PC-9 (cell line): ENCODE data around the gene TAS2R38. TPM values are rescaled to one million over a fixed set of nuclear protein-coding genes. Genes with fewer than 3 reads are reported as not detected.

Source experiments
- BruUV-seq: library from RNA; stranded (reverse); fragments of 400-500 nt; replicated peaks from 2 replicates; lab custom pipeline; 2021; lab: Mats Ljungman, UMichigan
- CTCF ChIA-PET: fragments of 300-600 bp; sonication (Branson Sonifier 250); formaldehyde crosslinking; loops from one replicate; lab custom pipeline; 2022; ENCODE audit warnings: antibody characterized with exemption; lab: Charles Lee
- POLR2A ChIA-PET: fragments of 300-600 bp; sonication (Branson Sonifier 250); formaldehyde crosslinking; loops from one replicate; lab custom pipeline; 2022; ENCODE audit warnings: antibody characterized with exemption; ENCODE audit not compliant: unreplicated experiment; lab: Charles Lee
- DNase-seq, 2 experiments: peaks; one replicate each; pipeline versions ENCODE4 v3.0.0 to v3.0.0-alpha.2; 2015 to 2022; ENCODE audit warnings: mixed read lengths in 1 of 2
- H2AFZ ChIP-seq: fragments of 200-600 bp; sonication (generic); 2 replicates; pipeline ENCODE4 v1.8.1; 2017; ENCODE audit warnings: antibody characterized with exemption
- H3F3A ChIP-seq: fragments of 200-600 bp; sonication (generic); 2 replicates; pipeline ENCODE4 v1.8.1; 2017; ENCODE audit warnings: antibody characterized with exemption, mild to moderate bottlenecking, low read depth; ENCODE audit not compliant: insufficient read depth
- H3K27ac ChIP-seq: fragments of 200-600 bp; sonication (generic); 2 replicates; pipeline ENCODE4 v1.6.1; 2016; ENCODE audit warnings: mixed run types
- H3K27me3 ChIP-seq: fragments of 200-600 bp; sonication (generic); 2 replicates; pipeline ENCODE4 v1.6.1; 2016; ENCODE audit warnings: low read depth, mixed run types; ENCODE audit not compliant: insufficient read depth
- H3K36me3 ChIP-seq: fragments of 200-600 bp; sonication (generic); 2 replicates; pipeline ENCODE4 v1.6.1; 2016; ENCODE audit warnings: low read depth, mixed run types
- H3K4me1 ChIP-seq: fragments of 200-600 bp; sonication (generic); replicated peaks from 2 replicates; pipeline ENCODE4 v1.6.1; 2016; ENCODE audit warnings: mixed run types; ENCODE audit not compliant: insufficient read depth
- H3K4me2 ChIP-seq: fragments of 200-600 bp; sonication (generic); 2 replicates; pipeline ENCODE4 v1.6.1; 2017; ENCODE audit warnings: mixed run types
- H3K4me3 ChIP-seq: fragments of 200-600 bp; sonication (generic); 2 replicates; pipeline ENCODE4 v1.6.1; 2016; ENCODE audit warnings: mixed run types
- H3K79me2 ChIP-seq: fragments of 200-600 bp; sonication (generic); 2 replicates; pipeline ENCODE4 v1.6.1; 2017; ENCODE audit warnings: low read depth, mixed run types
- H3K9me2 ChIP-seq: fragments of 200-600 bp; sonication (generic); 2 replicates; pipeline ENCODE4 v1.8.1; 2017; ENCODE audit warnings: mild to moderate bottlenecking; ENCODE audit not compliant: insufficient read depth
- H3K9me3 ChIP-seq: fragments of 200-600 bp; sonication (generic); 2 replicates; pipeline ENCODE4 v1.8.1; 2016; ENCODE audit warnings: low read depth; ENCODE audit not compliant: insufficient read depth
- H4K20me1 ChIP-seq: fragments of 200-600 bp; sonication (generic); 2 replicates; pipeline ENCODE4 v1.8.1; 2017; ENCODE audit not compliant: insufficient read depth
- EZH2 ChIP-seq: fragments of 200-600 bp; sonication (generic); IDR thresholded peaks from 2 replicates; pipeline ENCODE4 v1.8.0; 2017; ENCODE audit warnings: antibody characterized with exemption, low read depth
- intact Hi-C: fragments of 100-400 bp; cut with micrococcal nuclease; formaldehyde crosslinking; loops from one replicate; pipeline ENCODE4 v1.10.0; 2022; ENCODE audit not compliant: unreplicated experiment
- total RNA-seq: library from RNA; stranded (reverse); gene quantifications from 2 replicates; pipeline ENCODE4 v1.2.3, GENCODE V29; 2021
- TF ChIP-seq, protein P1 (sequence below): fragments of 200-600 bp; sonication (generic); conservative IDR thresholded peaks from 2 replicates; pipeline ENCODE4 v1.6.1; 2017; ENCODE audit warnings: mixed run types, antibody characterized with exemption, mild to moderate bottlenecking, moderate library complexity

The TAS2R38 gene
- total RNA-seq, 1 experiment from 2014 or later, result not detected

DNA sequence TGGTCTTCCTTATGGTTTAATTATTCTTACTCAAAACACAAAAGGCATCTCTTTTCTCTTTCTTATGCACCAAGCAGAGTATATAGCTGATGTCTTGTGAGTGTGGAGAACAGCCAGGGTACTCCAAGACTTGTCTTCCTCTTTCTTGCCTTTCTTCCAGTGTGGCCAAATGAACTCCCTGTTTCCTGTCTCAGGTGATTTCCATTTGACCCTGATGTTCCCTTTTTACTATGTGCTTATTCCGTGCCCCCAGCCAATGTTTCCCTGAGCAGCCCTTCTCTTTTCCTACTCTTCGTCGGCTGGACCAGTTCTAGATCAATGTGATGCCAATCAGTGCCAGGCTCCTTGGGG lies 44.8 kb downstream of the TAS2R38 start:
- no TSS peak for BruUV-seq
- Histone ChIP-seq H3K9me2 (no peaks in the 10 kb centered on the region), H3K4me1 (no peaks in the 10 kb centered on the region), H3K4me2 (no peak overlapping the region), H3K36me3 (no peaks in the 10 kb centered on the region), H3F3A (no peaks in the 10 kb centered on the region), H3K4me3 (no peak overlapping the region), H4K20me1 (no peaks in the 10 kb centered on the region), H3K9me3 (no peaks in the 10 kb centered on the region), H2AFZ (no peak overlapping the region), H3K79me2 (no peaks in the 10 kb centered on the region), H3K27ac (no peak overlapping the region), H3K27me3 (no peaks in the 10 kb centered on the region)
- ChIA-PET POLR2A (no interaction called here), CTCF (no interaction called here)
- intact Hi-C loops, result no loop called here
- TF ChIP-seq, protein P1, sequence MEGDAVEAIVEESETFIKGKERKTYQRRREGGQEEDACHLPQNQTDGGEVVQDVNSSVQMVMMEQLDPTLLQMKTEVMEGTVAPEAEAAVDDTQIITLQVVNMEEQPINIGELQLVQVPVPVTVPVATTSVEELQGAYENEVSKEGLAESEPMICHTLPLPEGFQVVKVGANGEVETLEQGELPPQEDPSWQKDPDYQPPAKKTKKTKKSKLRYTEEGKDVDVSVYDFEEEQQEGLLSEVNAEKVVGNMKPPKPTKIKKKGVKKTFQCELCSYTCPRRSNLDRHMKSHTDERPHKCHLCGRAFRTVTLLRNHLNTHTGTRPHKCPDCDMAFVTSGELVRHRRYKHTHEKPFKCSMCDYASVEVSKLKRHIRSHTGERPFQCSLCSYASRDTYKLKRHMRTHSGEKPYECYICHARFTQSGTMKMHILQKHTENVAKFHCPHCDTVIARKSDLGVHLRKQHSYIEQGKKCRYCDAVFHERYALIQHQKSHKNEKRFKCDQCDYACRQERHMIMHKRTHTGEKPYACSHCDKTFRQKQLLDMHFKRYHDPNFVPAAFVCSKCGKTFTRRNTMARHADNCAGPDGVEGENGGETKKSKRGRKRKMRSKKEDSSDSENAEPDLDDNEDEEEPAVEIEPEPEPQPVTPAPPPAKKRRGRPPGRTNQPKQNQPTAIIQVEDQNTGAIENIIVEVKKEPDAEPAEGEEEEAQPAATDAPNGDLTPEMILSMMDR, result no peak
- no peak for TF ChIP-seq EZH2
- DNase-seq, result no peak

DNA sequence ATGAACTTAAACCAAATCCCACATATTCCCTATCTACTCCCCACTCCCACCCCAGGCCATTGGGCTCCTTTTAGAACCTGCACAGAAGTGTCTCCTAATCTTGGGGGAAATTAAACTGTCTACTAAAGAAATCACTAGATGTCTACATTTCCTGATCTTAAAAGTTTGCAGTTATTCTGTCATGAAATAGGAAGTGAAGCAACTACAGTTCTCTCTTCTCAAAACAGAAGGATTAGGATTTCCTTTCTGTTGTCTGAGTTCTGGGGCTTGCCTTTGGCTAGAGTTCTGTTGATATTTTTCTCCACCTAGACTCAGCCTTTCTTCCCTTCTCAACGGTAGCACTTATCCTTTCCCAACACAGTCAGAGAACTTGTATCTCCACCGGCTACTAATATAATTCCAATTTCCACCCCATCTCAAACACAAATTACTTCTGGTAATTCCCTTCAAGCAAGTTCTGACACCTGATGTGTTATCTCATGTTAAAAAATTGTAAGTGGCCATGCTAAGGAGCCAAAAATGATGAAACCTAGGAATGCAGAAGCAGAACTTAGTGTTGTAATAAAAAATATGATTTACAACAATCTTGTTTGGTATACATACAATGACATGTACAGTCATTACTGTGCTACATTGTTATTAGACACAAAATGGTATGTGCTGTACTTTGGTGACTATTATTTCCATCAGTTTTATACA lies 45.3 kb downstream of the TAS2R38 start:
- Histone ChIP-seq H3K9me2 (no peaks in the 10 kb centered on the region), H3K27me3 (no peaks in the 10 kb centered on the region), H3K79me2 (no peaks in the 10 kb centered on the region), H3K4me2 (no peak overlapping the region), H2AFZ (no peak overlapping the region), H3K4me1 (no peaks in the 10 kb centered on the region), H3K36me3 (no peaks in the 10 kb centered on the region), H4K20me1 (no peaks in the 10 kb centered on the region), H3K27ac (no peak overlapping the region), H3K9me3 (no peaks in the 10 kb centered on the region), H3F3A (no peaks in the 10 kb centered on the region), H3K4me3 (no peak overlapping the region)
- intact Hi-C loops, result no loop called here
- TF ChIP-seq, protein P1, result no peak
- no peak for TF ChIP-seq EZH2
- POLR2A ChIA-PET, result no interaction called here
- CTCF ChIA-PET, result no interaction called here
- no TSS peak for BruUV-seq
- no peak for DNase-seq

Other genes starting within 250 kb of the TAS2R38 start
- gene SSBP1, start 235.4 kb downstream of the TAS2R38 start, total RNA-seq, result 150 and 193 TPM in 2 replicates
- gene TAS2R3, start 209.7 kb downstream of the TAS2R38 start, total RNA-seq, result 2.0 and 2.3 TPM in 2 replicates
- 0.65 and 1.4 TPM in 2 replicates for gene TAS2R4, start 197.1 kb downstream of the TAS2R38 start, total RNA-seq
- gene TAS2R5, start 183.6 kb downstream of the TAS2R38 start, total RNA-seq, result 1.1 and 2.1 TPM in 2 replicates
- not detected in 2 replicates for gene PRSS37, start 132.3 kb downstream of the TAS2R38 start, total RNA-seq
- not detected in 2 replicates for gene OR9A4, start 57.4 kb downstream of the TAS2R38 start, total RNA-seq
- not detected in 2 replicates for gene CLEC5A, start 26.8 kb downstream of the TAS2R38 start, total RNA-seq
- 0.48 and 0.83 TPM in 2 replicates for gene MGAM, start 22.1 kb upstream of the TAS2R38 start, total RNA-seq
- not detected in 2 replicates for gene MGAM2, start 137.9 kb upstream of the TAS2R38 start, total RNA-seq